Measurements from ENCODE around the gene NTRK3.

Gene NTRK3

GRCh38 chr15:88257311-88258092 lies 963 bp upstream of the NTRK3 start:
- DNase-seq (ENCODE audit: low read depth in 2 of 2) = no peak

GRCh38 chr15:88255484-88256278 lies 858 bp downstream of the NTRK3 start:
- DNase-seq (ENCODE audit: low read depth in 2 of 2) = no peak

GRCh38 chr15:88255087-88255483 lies 1.5 kb downstream of the NTRK3 start:
- no peak for DNase-seq (ENCODE audit: low read depth in 2 of 2)

- DNase-seq (ENCODE audit: low read depth in 2 of 2) = no peak
These were observed 4.1 kb downstream of the NTRK3 start for GRCh38 chr15:88252441-88252840.

GRCh38 chr15:88250826-88251225 lies 5.7 kb downstream of the NTRK3 start:
- DNase-seq (ENCODE audit: low read depth in 2 of 2) = no peak

- no peak for DNase-seq (ENCODE audit: low read depth in 2 of 2)
These were observed 7.3 kb downstream of the NTRK3 start for GRCh38 chr15:88249220-88249619.

- DNase-seq (ENCODE audit: low read depth in 2 of 2) = no peak
These were observed 8.6 kb downstream of the NTRK3 start for GRCh38 chr15:88247914-88248313.

- peak; percentile 46 to 59 for DNase-seq (ENCODE audit: low read depth in 2 of 2)
These were observed 9.7 kb downstream of the NTRK3 start for GRCh38 chr15:88246666-88247446.

- DNase-seq (ENCODE audit: low read depth in 2 of 2) = no peak
These were observed 10.5 kb downstream of the NTRK3 start for GRCh38 chr15:88246081-88246480.

- no peak for DNase-seq (ENCODE audit: low read depth in 2 of 2)
These were observed 12.4 kb downstream of the NTRK3 start for GRCh38 chr15:88243895-88244787.

GRCh38 chr15:88242586-88243555 lies 13.7 kb downstream of the NTRK3 start:
- no peak for DNase-seq (ENCODE audit: low read depth in 2 of 2)

- DNase-seq (ENCODE audit: low read depth in 2 of 2) = no peak
These were observed 15.1 kb downstream of the NTRK3 start for GRCh38 chr15:88241461-88241860.

GRCh38 chr15:88241060-88241459 lies 15.5 kb downstream of the NTRK3 start:
- DNase-seq (ENCODE audit: low read depth in 2 of 2) = no peak

- DNase-seq (ENCODE audit: low read depth in 2 of 2) = no peak
These were observed 16.9 kb downstream of the NTRK3 start for GRCh38 chr15:88239594-88239993.

GRCh38 chr15:88238618-88239430 lies 17.7 kb downstream of the NTRK3 start:
- DNase-seq (ENCODE audit: low read depth in 2 of 2) = no peak

GRCh38 chr15:88234711-88235110 lies 21.8 kb downstream of the NTRK3 start:
- DNase-seq (ENCODE audit: low read depth in 2 of 2) = no peak

GRCh38 chr15:88233921-88234320 lies 22.6 kb downstream of the NTRK3 start:
- no peak for DNase-seq (ENCODE audit: low read depth in 2 of 2)

- no peak for DNase-seq (ENCODE audit: low read depth in 2 of 2)
These were observed 23.8 kb downstream of the NTRK3 start for GRCh38 chr15:88232771-88233201.

All from stimulated activated CD8-positive, alpha-beta memory T cell treated with anti-CD3 and anti-CD28 coated beads, Interleukin-7, amount 100 ng/mL, for 1 hour (primary cell).